ENCODE results near the gene STAP1. TPM values are rescaled to one million over a fixed set of nuclear protein-coding genes. Genes with fewer than 3 reads are reported as not detected.

The STAP1 gene
- total and polyA plus RNA-seq, 10 of the 15 experiments (the other 5 are each of a cell fraction or from before 2014, with no cell fraction given) = 4.6 to 19.4 (median 9.4) TPM

DNA sequence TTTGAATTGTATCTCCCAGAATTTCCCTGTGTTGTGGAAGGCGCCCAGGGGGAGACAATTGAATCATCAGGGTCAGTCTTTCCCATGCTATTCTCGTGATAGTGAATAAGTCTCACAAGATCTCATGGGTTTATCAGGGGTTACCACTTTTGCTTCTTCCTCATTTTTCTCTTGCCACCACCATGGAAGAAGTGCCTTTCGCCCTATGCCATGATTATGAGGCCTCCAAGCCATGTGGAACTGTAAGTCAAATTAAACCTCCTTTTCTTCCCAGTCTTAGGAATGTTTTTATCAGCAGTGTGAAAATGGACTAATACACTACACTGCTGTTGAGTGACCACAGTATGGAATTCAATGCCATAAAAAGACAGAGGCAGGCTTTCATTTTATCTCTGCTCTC lies 25.4 kb upstream of the STAP1 start (continued):
- no peak for TF ChIP-seq ATF7 (IDR thresholded peaks at IDR 0.05; ENCODE audit: low read depth)
- no peak for TF ChIP-seq MEF2B (IDR thresholded peaks at IDR 0.05; ENCODE audit: partially characterized antibody, poor library complexity, severe bottlenecking)
- TF ChIP-seq IKZF2 (IDR thresholded peaks at IDR 0.05) = no peak
- TF ChIP-seq, protein P1, sequence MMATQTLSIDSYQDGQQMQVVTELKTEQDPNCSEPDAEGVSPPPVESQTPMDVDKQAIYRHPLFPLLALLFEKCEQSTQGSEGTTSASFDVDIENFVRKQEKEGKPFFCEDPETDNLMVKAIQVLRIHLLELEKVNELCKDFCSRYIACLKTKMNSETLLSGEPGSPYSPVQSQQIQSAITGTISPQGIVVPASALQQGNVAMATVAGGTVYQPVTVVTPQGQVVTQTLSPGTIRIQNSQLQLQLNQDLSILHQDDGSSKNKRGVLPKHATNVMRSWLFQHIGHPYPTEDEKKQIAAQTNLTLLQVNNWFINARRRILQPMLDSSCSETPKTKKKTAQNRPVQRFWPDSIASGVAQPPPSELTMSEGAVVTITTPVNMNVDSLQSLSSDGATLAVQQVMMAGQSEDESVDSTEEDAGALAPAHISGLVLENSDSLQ (IDR thresholded peaks at IDR 0.05) = no peak
- no peak for TF ChIP-seq RELA (IDR thresholded peaks at IDR 0.05; ENCODE audit: borderline replicate concordance, partially characterized antibody)
- no peak for TF ChIP-seq SMAD1 (IDR thresholded peaks at IDR 0.05; ENCODE audit: low read depth, partially characterized antibody)
- TF ChIP-seq, protein P2, sequence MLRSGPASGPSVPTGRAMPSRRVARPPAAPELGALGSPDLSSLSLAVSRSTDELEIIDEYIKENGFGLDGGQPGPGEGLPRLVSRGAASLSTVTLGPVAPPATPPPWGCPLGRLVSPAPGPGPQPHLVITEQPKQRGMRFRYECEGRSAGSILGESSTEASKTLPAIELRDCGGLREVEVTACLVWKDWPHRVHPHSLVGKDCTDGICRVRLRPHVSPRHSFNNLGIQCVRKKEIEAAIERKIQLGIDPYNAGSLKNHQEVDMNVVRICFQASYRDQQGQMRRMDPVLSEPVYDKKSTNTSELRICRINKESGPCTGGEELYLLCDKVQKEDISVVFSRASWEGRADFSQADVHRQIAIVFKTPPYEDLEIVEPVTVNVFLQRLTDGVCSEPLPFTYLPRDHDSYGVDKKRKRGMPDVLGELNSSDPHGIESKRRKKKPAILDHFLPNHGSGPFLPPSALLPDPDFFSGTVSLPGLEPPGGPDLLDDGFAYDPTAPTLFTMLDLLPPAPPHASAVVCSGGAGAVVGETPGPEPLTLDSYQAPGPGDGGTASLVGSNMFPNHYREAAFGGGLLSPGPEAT (IDR thresholded peaks at IDR 0.05; ENCODE audit: low read depth) = no peak
- no peak for TF ChIP-seq RAD51 (IDR thresholded peaks at IDR 0.05)
- no peak for TF ChIP-seq SREBF1 (IDR thresholded peaks at IDR 0.05; ENCODE audit: low read length)
- no peak for TF ChIP-seq STAT1 (conservative IDR thresholded peaks at IDR 0.05)

DNA sequence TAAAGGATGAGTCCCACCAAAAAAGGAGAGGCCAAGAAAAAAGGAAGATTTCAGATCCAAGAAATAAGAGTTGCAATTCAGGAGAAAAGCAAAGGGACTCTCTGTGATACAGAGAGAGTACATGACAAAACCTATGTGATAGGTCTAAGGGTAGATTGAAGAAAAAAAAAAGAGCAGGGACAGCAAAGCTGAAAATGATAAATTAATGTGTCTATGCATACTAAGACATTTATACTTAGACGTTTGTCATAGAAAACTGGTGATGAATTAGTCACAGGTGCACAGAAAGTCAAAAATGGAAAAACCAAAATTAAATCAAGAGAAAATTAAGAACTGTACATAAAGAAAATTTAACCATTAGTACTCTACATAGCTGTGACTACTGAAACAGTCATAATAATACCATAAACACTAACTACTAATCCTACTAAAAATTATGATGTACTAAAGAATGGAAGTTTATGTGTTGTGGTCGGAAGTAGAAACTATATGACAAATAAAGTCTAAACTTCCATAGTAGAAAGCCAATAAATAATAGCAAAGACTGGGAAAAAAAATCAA lies 23.2 kb upstream of the STAP1 start:
- Histone ChIP-seq H2AFZ (ENCODE audit: control insufficient read depth, low read depth, low read length) (no peak overlapping the region), H3K27me3 (replicated peaks in 1 of 2; ENCODE audit: control insufficient read depth in 2 of 2, insufficient read depth in 2 of 2, low read length in 1 of 2) (no peaks in the 10 kb centered on the region), H3K4me3 (no peak overlapping the region), H3K27ac (ENCODE audit: control insufficient read depth, insufficient read depth) (no peak overlapping the region), H3K4me2 (ENCODE audit: control insufficient read depth, insufficient read depth) (no peak overlapping the region), H4K20me1 (ENCODE audit: control insufficient read depth, insufficient read depth) (no peaks in the 10 kb centered on the region), H3K9ac (ENCODE audit: control insufficient read depth, insufficient read depth, low read length) (no peak overlapping the region), H3K36me3 (ENCODE audit: control insufficient read depth in 2 of 2, insufficient read depth in 2 of 2, low read length in 1 of 2) (peaks cover 3 to 33% of the 10 kb centered on the region in 2 experiments), H3K79me2 (ENCODE audit: control insufficient read depth, insufficient read depth, low read length) (no peaks in the 10 kb centered on the region), H3K4me1 (ENCODE audit: control insufficient read depth, insufficient read depth, low read length) (no peaks in the 10 kb centered on the region), H3K9me3 (replicated peaks; ENCODE audit: control insufficient read depth, insufficient read depth, low read length) (peaks cover 12% of the 10 kb centered on the region; the same call in 2 of the 3 replicates)
- no peak for FAIRE-seq
- WGBS (ENCODE audit: insufficient coverage, insufficient replicate concordance, low lambda C conversion rate, missing lambda C conversion rate) = 72% methylated on average over 2 of the region's 2 CpGs
- ChIA-PET RAD21 (ENCODE audit: unreplicated experiment) (interaction anchor here (0.9 kb wide), 1 partner anchor 9 kb away, joined by 3 read pairs; no protein-coding TSS in a partner anchor), CTCF (interaction anchor here (1.3 to 2.4 kb wide), 3 partner anchors 8 to 640 kb away, joined by 3 to 7 read pairs (median 4); no protein-coding TSS in a partner anchor), SMC1A (ENCODE audit: uncharacterized antibody, unreplicated experiment) (interaction anchor here (0.6 to 1.7 kb wide), 4 partner anchors 8 to 219 kb away, joined by 3 to 11 read pairs (median 6); partner anchors contain the start of gene GNRHR), POLR2A (no interaction called here)
- DNase-seq (ENCODE audit: low read depth, low spot score) = no peak
- BruUV-seq (replicated peaks) = no TSS peak
- intact Hi-C loops (cut with micrococcal nuclease; ENCODE audit: unreplicated experiment) (no loop called here), in situ Hi-C loops (cut with MboI) (loop anchor here (25.0 kb wide), 1 partner anchor 1102 kb away; no protein-coding TSS in a partner anchor)
- ATAC-seq = no peak
- TF ChIP-seq, protein P3, sequence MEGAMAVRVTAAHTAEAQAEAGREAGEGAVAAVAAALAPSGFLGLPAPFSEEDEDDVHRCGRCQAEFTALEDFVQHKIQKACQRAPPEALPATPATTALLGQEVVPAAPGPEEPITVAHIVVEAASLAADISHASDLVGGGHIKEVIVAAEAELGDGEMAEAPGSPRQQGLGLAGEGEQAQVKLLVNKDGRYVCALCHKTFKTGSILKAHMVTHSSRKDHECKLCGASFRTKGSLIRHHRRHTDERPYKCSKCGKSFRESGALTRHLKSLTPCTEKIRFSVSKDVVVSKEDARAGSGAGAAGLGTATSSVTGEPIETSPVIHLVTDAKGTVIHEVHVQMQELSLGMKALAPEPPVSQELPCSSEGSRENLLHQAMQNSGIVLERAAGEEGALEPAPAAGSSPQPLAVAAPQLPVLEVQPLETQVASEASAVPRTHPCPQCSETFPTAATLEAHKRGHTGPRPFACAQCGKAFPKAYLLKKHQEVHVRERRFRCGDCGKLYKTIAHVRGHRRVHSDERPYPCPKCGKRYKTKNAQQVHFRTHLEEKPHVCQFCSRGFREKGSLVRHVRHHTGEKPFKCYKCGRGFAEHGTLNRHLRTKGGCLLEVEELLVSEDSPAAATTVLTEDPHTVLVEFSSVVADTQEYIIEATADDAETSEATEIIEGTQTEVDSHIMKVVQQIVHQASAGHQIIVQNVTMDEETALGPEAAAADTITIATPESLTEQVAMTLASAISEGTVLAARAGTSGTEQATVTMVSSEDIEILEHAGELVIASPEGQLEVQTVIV (IDR thresholded peaks at IDR 0.05; ENCODE audit: borderline replicate concordance, partially characterized antibody) = no peak
- TF ChIP-seq, protein P4, sequence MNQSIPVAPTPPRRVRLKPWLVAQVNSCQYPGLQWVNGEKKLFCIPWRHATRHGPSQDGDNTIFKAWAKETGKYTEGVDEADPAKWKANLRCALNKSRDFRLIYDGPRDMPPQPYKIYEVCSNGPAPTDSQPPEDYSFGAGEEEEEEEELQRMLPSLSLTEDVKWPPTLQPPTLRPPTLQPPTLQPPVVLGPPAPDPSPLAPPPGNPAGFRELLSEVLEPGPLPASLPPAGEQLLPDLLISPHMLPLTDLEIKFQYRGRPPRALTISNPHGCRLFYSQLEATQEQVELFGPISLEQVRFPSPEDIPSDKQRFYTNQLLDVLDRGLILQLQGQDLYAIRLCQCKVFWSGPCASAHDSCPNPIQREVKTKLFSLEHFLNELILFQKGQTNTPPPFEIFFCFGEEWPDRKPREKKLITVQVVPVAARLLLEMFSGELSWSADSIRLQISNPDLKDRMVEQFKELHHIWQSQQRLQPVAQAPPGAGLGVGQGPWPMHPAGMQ (IDR thresholded peaks at IDR 0.05; ENCODE audit: borderline replicate concordance) = no peak
- TF ChIP-seq, protein P5, sequence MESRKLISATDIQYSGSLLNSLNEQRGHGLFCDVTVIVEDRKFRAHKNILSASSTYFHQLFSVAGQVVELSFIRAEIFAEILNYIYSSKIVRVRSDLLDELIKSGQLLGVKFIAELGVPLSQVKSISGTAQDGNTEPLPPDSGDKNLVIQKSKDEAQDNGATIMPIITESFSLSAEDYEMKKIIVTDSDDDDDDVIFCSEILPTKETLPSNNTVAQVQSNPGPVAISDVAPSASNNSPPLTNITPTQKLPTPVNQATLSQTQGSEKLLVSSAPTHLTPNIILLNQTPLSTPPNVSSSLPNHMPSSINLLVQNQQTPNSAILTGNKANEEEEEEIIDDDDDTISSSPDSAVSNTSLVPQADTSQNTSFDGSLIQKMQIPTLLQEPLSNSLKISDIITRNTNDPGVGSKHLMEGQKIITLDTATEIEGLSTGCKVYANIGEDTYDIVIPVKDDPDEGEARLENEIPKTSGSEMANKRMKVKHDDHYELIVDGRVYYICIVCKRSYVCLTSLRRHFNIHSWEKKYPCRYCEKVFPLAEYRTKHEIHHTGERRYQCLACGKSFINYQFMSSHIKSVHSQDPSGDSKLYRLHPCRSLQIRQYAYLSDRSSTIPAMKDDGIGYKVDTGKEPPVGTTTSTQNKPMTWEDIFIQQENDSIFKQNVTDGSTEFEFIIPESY (IDR thresholded peaks at IDR 0.05) = no peak
- TF ChIP-seq KLF5 (IDR thresholded peaks at IDR 0.05; ENCODE audit: partially characterized antibody) = no peak

Measured in GM12878 (cell line).